Fibroblast of gingiva (primary cell): ENCODE data around the gene GLP2R.

ENCODE experiments used
- DNase-seq: peaks from one replicate; pipeline ENCODE4 v3.0.0-alpha.2; 2011; ENCODE audit warnings: low read depth

Gene GLP2R

GRCh38 chr17:9814337-9814945 is 11.3 kb upstream of the GLP2R start:
- no peak for DNase-seq

- no peak for DNase-seq
Observed at GRCh38 chr17:9816472-9816871, 9.3 kb upstream of the GLP2R start.

GRCh38 chr17:9817086-9817485 is 8.6 kb upstream of the GLP2R start:
- no peak for DNase-seq

- DNase-seq, result no peak
Observed at GRCh38 chr17:9818760-9819159, 7.0 kb upstream of the GLP2R start.

GRCh38 chr17:9820448-9820847 is 5.3 kb upstream of the GLP2R start:
- DNase-seq, result no peak

- no peak for DNase-seq
Observed at GRCh38 chr17:9821921-9822320, 3.8 kb upstream of the GLP2R start, which contains the start of gene GSG1L2. Gene GSG1L2 (minus strand): TSS chr17:9822079. CDS start chr17:9822071, 8 bp downstream.

- no peak for DNase-seq
Observed at GRCh38 chr17:9824094-9824493, 1.6 kb upstream of the GLP2R start.

GRCh38 chr17:9824797-9825338 is 856 bp upstream of the GLP2R start:
- DNase-seq, result no peak

GRCh38 chr17:9828296-9829295 is 2.9 kb downstream of the GLP2R start:
- DNase-seq, result no peak

GRCh38 chr17:9829343-9829742 is 3.6 kb downstream of the GLP2R start:
- DNase-seq, result no peak

GRCh38 chr17:9830711-9831110 is 5.0 kb downstream of the GLP2R start:
- no peak for DNase-seq

GRCh38 chr17:9833922-9834321 is 8.2 kb downstream of the GLP2R start:
- DNase-seq, result no peak

- peak; percentile 30 for DNase-seq
Observed at GRCh38 chr17:9837551-9838471, 12.1 kb downstream of the GLP2R start.

GRCh38 chr17:9839433-9839832 is 13.7 kb downstream of the GLP2R start:
- no peak for DNase-seq

- peak; percentile 41 for DNase-seq
Observed at GRCh38 chr17:9842057-9842758, 16.5 kb downstream of the GLP2R start.

GRCh38 chr17:9843152-9844010 is 17.7 kb downstream of the GLP2R start:
- no peak for DNase-seq

- DNase-seq, result no peak
Observed at GRCh38 chr17:9844153-9844552, 18.4 kb downstream of the GLP2R start.

GRCh38 chr17:9845306-9845705 is 19.6 kb downstream of the GLP2R start:
- DNase-seq, result no peak

GRCh38 chr17:9850151-9850550 is 24.4 kb downstream of the GLP2R start:
- DNase-seq, result no peak

- no peak for DNase-seq
Observed at GRCh38 chr17:9854255-9854654, 28.5 kb downstream of the GLP2R start.
